Gastroesophageal sphincter (tissue), 4 donors: ENCODE results near the gene PAPPA. TPM values are rescaled to one million over a fixed set of nuclear protein-coding genes. Genes with fewer than 3 reads are reported as not detected.

Experiments used
- ATAC-seq: fragments of 150-250 bp; one replicate; pipeline ENCODE4 v1.9.1; 2016; ENCODE audit warnings: mild to moderate bottlenecking, moderate library complexity
- H3K27ac ChIP-seq, 4 donors: fragments of 200-600 bp; sonication (generic) in 3 of 4; 1 replicate in 3 of 4; 2 replicates in 1 of 4; pipeline ENCODE4 v1.5.1; 2016 to 2019
- H3K27me3 ChIP-seq: fragments of 200-600 bp; sonication (generic); one replicate; pipeline ENCODE4 v1.5.1; 2019
- H3K36me3 ChIP-seq, 2 donors: fragments of 200-600 bp; sonication (generic); one replicate each; pipeline ENCODE4 v1.5.1; 2019; ENCODE audit warnings: control low read depth in 1 of 2
- H3K4me1 ChIP-seq, 3 donors: fragments of 200-600 bp; sonication (generic); 1 replicate in 2 of 3; 2 replicates in 1 of 3; pipeline ENCODE4 v1.5.1; 2016 to 2019; ENCODE audit warnings: control low read depth in 2 of 3
- H3K4me3 ChIP-seq, 2 donors: fragments of 200-600 bp; sonication (generic); one replicate each; pipeline ENCODE4 v1.5.1; 2019; ENCODE audit warnings: mild to moderate bottlenecking in 1 of 2, moderate library complexity in 1 of 2
- H3K9me3 ChIP-seq, 3 donors: fragments of 200-600 bp; sonication (generic); one replicate each; pipeline ENCODE4 v1.5.1; 2017 to 2019; ENCODE audit warnings: control low read depth in 2 of 3
- CTCF ChIP-seq, 4 experiments: fragments of 200-600 bp in 2 of 4; fragments of 450-650 bp in 2 of 4; sonication (generic) in 1 of 4; IDR thresholded peaks; one replicate each; pipeline ENCODE4 v1.5.1; 2017 to 2019; ENCODE audit warnings: antibody characterized with exemption in 4 of 4, mild to moderate bottlenecking in 2 of 4, moderate library complexity in 2 of 4
- EP300 ChIP-seq: sonication (generic); formaldehyde crosslinking; IDR thresholded peaks from one replicate; pipeline ENCODE4 v1.6.1; 2017; ENCODE audit warnings: antibody characterized with exemption, mild to moderate bottlenecking
- POLR2A ChIP-seq, 2 donors: fragments of 450-650 bp; IDR thresholded peaks; one replicate each; pipeline ENCODE4 v1.6.1; 2017; ENCODE audit warnings: antibody characterized with exemption in 2 of 2, mild to moderate bottlenecking in 2 of 2, moderate library complexity in 1 of 2
- POLR2AphosphoS5 ChIP-seq: sonication (generic); formaldehyde crosslinking; IDR thresholded peaks from one replicate; pipeline ENCODE4 v1.6.1; 2017; ENCODE audit warnings: antibody characterized with exemption
- WGBS, 2 donors: methylation state at CpG; one replicate each; pipeline ENCODE4 v1.1.5; 2018; ENCODE audit warnings: low coverage in 1 of 2; 5-methylcytosine and 5-hydroxymethylcytosine counted together
- total RNA-seq, 4 donors: library from RNA; depleted of rRNA; stranded (reverse); fragments of >200 nt; gene quantifications; one replicate each; pipeline ENCODE4 v1.1.0, GENCODE V29; 2016

Gene PAPPA
- total RNA-seq, 4 donors from 2014 or later, result 1.9 to 5.7 (median 3.2) TPM

GRCh38 chr9:116207371-116208111 is 54.0 kb downstream of the PAPPA start:
- TF ChIP-seq POLR2A (IDR thresholded peaks at IDR 0.05) (no peak), POLR2AphosphoS5 (no peak), EP300 (no peak), CTCF (IDR thresholded peaks at IDR 0.05) (no peak)
- ATAC-seq, result no peak
- no peaks in the 10 kb centered on the region for H3K9me3 ChIP-seq
- H3K4me3 ChIP-seq, result no peak overlapping the region
- no peaks in the 10 kb centered on the region for H3K27me3 ChIP-seq
- H3K36me3 ChIP-seq, result no peaks in the 10 kb centered on the region
- H3K27ac ChIP-seq, result no peak overlapping the region
- H3K4me1 ChIP-seq, result no peaks in the 10 kb centered on the region
- 81 to 94% methylated on average over 4 of the region's 4 CpGs for WGBS, 2 donors

GRCh38 chr9:116208417-116209232 is 55.0 kb downstream of the PAPPA start:
- no peaks in the 10 kb centered on the region for H3K36me3 ChIP-seq
- no peak overlapping the region for H3K27ac ChIP-seq
- no peaks in the 10 kb centered on the region for H3K4me1 ChIP-seq
- ATAC-seq, result no peak
- H3K27me3 ChIP-seq, result no peaks in the 10 kb centered on the region
- H3K4me3 ChIP-seq, result no peak overlapping the region
- WGBS, 2 donors, result 65 to 80% methylated on average over 5 of the region's 5 CpGs
- no peaks in the 10 kb centered on the region for H3K9me3 ChIP-seq
- TF ChIP-seq POLR2AphosphoS5 (no peak), CTCF (IDR thresholded peaks at IDR 0.05) (no peak), POLR2A (IDR thresholded peaks at IDR 0.05) (no peak), EP300 (no peak)

GRCh38 chr9:116209414-116210116 is 56.0 kb downstream of the PAPPA start:
- Histone ChIP-seq H3K27ac (no peak overlapping the region), H3K4me3 (no peak overlapping the region), H3K27me3 (no peaks in the 10 kb centered on the region), H3K36me3 (no peaks in the 10 kb centered on the region), H3K4me1 (no peaks in the 10 kb centered on the region), H3K9me3 (no peaks in the 10 kb centered on the region)
- ATAC-seq, result no peak
- 92% methylated on average over 1 of the region's 1 CpG; no CpG with 5 or more reads in 1 of the 2 donors for WGBS, 2 donors
- TF ChIP-seq POLR2AphosphoS5, result no peak

GRCh38 chr9:116212986-116213692 is 59.5 kb downstream of the PAPPA start:
- H3K27ac ChIP-seq, result no peak overlapping the region
- no peaks in the 10 kb centered on the region for H3K36me3 ChIP-seq
- H3K4me1 ChIP-seq, result no peaks in the 10 kb centered on the region
- no peak overlapping the region for H3K4me3 ChIP-seq
- TF ChIP-seq POLR2AphosphoS5 (no peak), CTCF (IDR thresholded peaks at IDR 0.05) (no peak), EP300 (no peak), POLR2A (IDR thresholded peaks at IDR 0.05) (no peak)
- no peaks in the 10 kb centered on the region for H3K27me3 ChIP-seq
- 53 to 63% methylated on average over 2 of the region's 2 CpGs for WGBS, 2 donors
- no peak for ATAC-seq
- H3K9me3 ChIP-seq, result no peaks in the 10 kb centered on the region

- TF ChIP-seq EP300 (no peak), CTCF (IDR thresholded peaks at IDR 0.05) (no peak), POLR2A (IDR thresholded peaks at IDR 0.05) (no peak)
- 38% methylated on average over 3 of the region's 3 CpGs for WGBS, 2 donors
- no peak for ATAC-seq
- Histone ChIP-seq H3K9me3 (no peaks in the 10 kb centered on the region), H3K36me3 (no peaks in the 10 kb centered on the region), H3K27ac (no peak overlapping the region), H3K4me3 (no peak overlapping the region), H3K4me1 (no peaks in the 10 kb centered on the region), H3K27me3 (no peaks in the 10 kb centered on the region)
These were observed 60.1 kb downstream of the PAPPA start for GRCh38 chr9:116213693-116214047.
